Measurements from ENCODE around the gene TMX2.
"Not testable (repeated sequence)": the region's sequence is repeated elsewhere in the genome, so short reads cannot be mapped to it uniquely, and the experiment has no call there.

The TMX2 gene

GRCh38 chr11:57712256-57713150 is at the start of gene TMX2:
TSS of gene TMX2 (plus strand) at chr11:57712593. CDS start at chr11:57712619, 26 bp downstream.
- peak; percentile 99 for DNase-seq

- no peak for DNase-seq
Measured at GRCh38 chr11:57662893-57663292, 49.5 kb upstream of the TMX2 start.

GRCh38 chr11:57663975-57664374 is 48.4 kb upstream of the TMX2 start:
- DNase-seq = no peak

- peak; percentile 97 for DNase-seq
Measured at GRCh38 chr11:57667117-57667735, 45.2 kb upstream of the TMX2 start.

- peak; percentile 99 for DNase-seq
Measured at GRCh38 chr11:57667736-57668433, 44.5 kb upstream of the TMX2 start, which contains the start of gene ZDHHC5. TSS of gene ZDHHC5 (plus strand) at chr11:57668114. CDS start at chr11:57673091, 4,977 bp downstream.

- peak; percentile 51 for DNase-seq
Measured at GRCh38 chr11:57668434-57668782, 44.0 kb upstream of the TMX2 start.

- DNase-seq = no peak
Measured at GRCh38 chr11:57674251-57674650, 38.1 kb upstream of the TMX2 start.

GRCh38 chr11:57675176-57675941 is 37.0 kb upstream of the TMX2 start:
- no peak for DNase-seq

GRCh38 chr11:57679396-57679795 is 33.0 kb upstream of the TMX2 start:
- DNase-seq = no peak

- no peak for DNase-seq
Measured at GRCh38 chr11:57680552-57680874, 31.9 kb upstream of the TMX2 start.

GRCh38 chr11:57681168-57681567 is 31.2 kb upstream of the TMX2 start:
- no peak for DNase-seq

- not testable (repeated sequence) for DNase-seq
Measured at GRCh38 chr11:57690474-57690873, 21.9 kb upstream of the TMX2 start.

- no peak for DNase-seq
Measured at GRCh38 chr11:57698843-57699365, 13.5 kb upstream of the TMX2 start.

- DNase-seq = no peak
Measured at GRCh38 chr11:57699813-57700212, 12.6 kb upstream of the TMX2 start.

GRCh38 chr11:57700425-57700824 is 12.0 kb upstream of the TMX2 start:
- no peak for DNase-seq

GRCh38 chr11:57703341-57703740 is 9.1 kb upstream of the TMX2 start:
- DNase-seq = no peak

GRCh38 chr11:57704932-57705331 is 7.5 kb upstream of the TMX2 start:
- DNase-seq = no peak

GRCh38 chr11:57705432-57705831 is 7.0 kb upstream of the TMX2 start:
- DNase-seq = not testable (repeated sequence)

- DNase-seq = no peak
Measured at GRCh38 chr11:57709802-57710367, 2.5 kb upstream of the TMX2 start.

- DNase-seq = peak; percentile 97
Measured at GRCh38 chr11:57711414-57712255, 758 bp upstream of the TMX2 start, which contains the start of gene MED19. TSS of gene MED19 (minus strand) at chr11:57712215. CDS start at chr11:57712179, 36 bp downstream.

- DNase-seq = no peak
Measured at GRCh38 chr11:57713835-57714234, 1.4 kb downstream of the TMX2 start.
